K562 (cell line): ENCODE data around the gene SLC2A4RG. TPM values are rescaled to one million over a fixed set of nuclear protein-coding genes. Genes with fewer than 3 reads are reported as not detected.

Experiments
- ARID3B ChIP-seq: fragments of 250-450 bp; sonication (Bioruptor Pico); IDR thresholded peaks from 2 replicates; pipeline ENCODE4 v1.4.0; 2020; ENCODE audit warnings: borderline replicate concordance
- DEAF1 ChIP-seq: fragments of 450-650 bp; formaldehyde crosslinking; IDR thresholded peaks from 2 replicates; pipeline ENCODE4 v1.4.0; 2020; ENCODE audit warnings: mild to moderate bottlenecking, moderate library complexity
- DPF2 ChIP-seq: fragments of 450-650 bp; IDR thresholded peaks from 2 replicates; pipeline ENCODE4 v1.6.1; 2016
- FOXJ2 ChIP-seq: fragments of 200-800 bp; sonication (Bioruptor generic); IDR thresholded peaks from 2 replicates; pipeline ENCODE4 v1.6.1; 2016; ENCODE audit warnings: missing genetic modification characterization, missing compliant biosample characterization
- FUS ChIP-seq: fragments of 200-400 bp; formaldehyde crosslinking; optimal IDR thresholded peaks from 2 replicates; pipeline ENCODE3; 2017; ENCODE audit warnings: low read depth, low read length
- GTF2F1 ChIP-seq: IDR thresholded peaks from 2 replicates; pipeline ENCODE4 v1.6.1; 2011; ENCODE audit warnings: low read depth, low read length, improper control_type of control experiment
- HOMEZ ChIP-seq: fragments of 250-450 bp; sonication (Bioruptor Pico); IDR thresholded peaks from 2 replicates; pipeline ENCODE4 v1.4.0; 2020; ENCODE audit warnings: mild to moderate bottlenecking, moderate library complexity
- KLF1 ChIP-seq: fragments of 450-650 bp; IDR thresholded peaks from 2 replicates; pipeline ENCODE4 v1.6.1; 2016; ENCODE audit warnings: missing genetic modification characterization, missing compliant biosample characterization
- LCOR ChIP-seq: sonication (generic); formaldehyde crosslinking; IDR thresholded peaks from 2 replicates; pipeline ENCODE4 v1.8.0; 2022; ENCODE audit warnings: mild to moderate bottlenecking, missing genetic modification reagents
- NBN ChIP-seq: fragments of 450-650 bp; IDR thresholded peaks from 2 replicates; pipeline ENCODE4 v1.6.1; 2016; ENCODE audit warnings: low read depth, mild to moderate bottlenecking
- POLR2G ChIP-seq: fragments of 200-400 bp; formaldehyde crosslinking; IDR thresholded peaks from 2 replicates; pipeline ENCODE4 v1.6.1; 2017; ENCODE audit warnings: low read depth, mild to moderate bottlenecking, antibody characterized with exemption, low read length, moderate library complexity
- PTRF ChIP-seq: fragments of 450-650 bp; IDR thresholded peaks from 2 replicates; pipeline ENCODE4 v1.6.1; 2016; ENCODE audit warnings: mild to moderate bottlenecking, missing genetic modification characterization, missing compliant biosample characterization
- RAD21 ChIP-seq, 2 experiments: fragments of 250-450 bp in 1 of 2; fragments of 450-650 bp in 1 of 2; sonication (Bioruptor Pico) in 1 of 2; formaldehyde crosslinking in 1 of 2; IDR thresholded peaks in 1 of 2; conservative IDR thresholded peaks in 1 of 2; 2 replicates each; pipeline versions ENCODE4 v1.4.0 to v1.8.0; 2020 to 2022; ENCODE audit warnings: mild to moderate bottlenecking in 2 of 2, moderate library complexity in 1 of 2
- RBM15 ChIP-seq: fragments of 200-400 bp; formaldehyde crosslinking; IDR thresholded peaks from 2 replicates; pipeline ENCODE4 v1.6.1; 2018; ENCODE audit warnings: mild to moderate bottlenecking, low read length, moderate library complexity; ENCODE audit not compliant: insufficient read depth
- SNRNP70 ChIP-seq: fragments of 200-400 bp; formaldehyde crosslinking; optimal IDR thresholded peaks from 2 replicates; pipeline ENCODE3; 2017; ENCODE audit warnings: low read depth, low read length
- TARDBP ChIP-seq: fragments of 450-650 bp; IDR thresholded peaks from 2 replicates; pipeline ENCODE4 v1.6.1; 2016
- TCF15 ChIP-seq: fragments of 250-450 bp; sonication (Bioruptor Pico); IDR thresholded peaks from 2 replicates; pipeline ENCODE4 v1.8.0; 2022; ENCODE audit warnings: moderate library complexity, mild to moderate bottlenecking, inconsistent platforms
- U2AF1 ChIP-seq: fragments of 200-400 bp; formaldehyde crosslinking; optimal IDR thresholded peaks from 2 replicates; pipeline ENCODE3; 2017; ENCODE audit warnings: mild to moderate bottlenecking, low read depth, low read length, moderate library complexity
- XRCC4 ChIP-seq: IDR thresholded peaks from one replicate; pipeline ENCODE4 v1.6.1; 2011; ENCODE audit not compliant: insufficient read depth, insufficient read length; ENCODE audit errors: extremely low read depth
- XRCC5 ChIP-seq: fragments of 200-400 bp; formaldehyde crosslinking; IDR thresholded peaks from 2 replicates; pipeline ENCODE4 v1.6.1; 2017; ENCODE audit warnings: low read depth, mild to moderate bottlenecking, low read length
- ZNF140 ChIP-seq: fragments of 250-450 bp; sonication (Bioruptor Pico); IDR thresholded peaks from 2 replicates; pipeline ENCODE4 v1.8.0; 2021; ENCODE audit warnings: moderate library complexity, mild to moderate bottlenecking, inconsistent platforms
- ZNF408 ChIP-seq: fragments of 250-450 bp; sonication (Bioruptor Pico); IDR thresholded peaks from 2 replicates; pipeline ENCODE4 v1.4.0; 2020; ENCODE audit warnings: low read depth, mild to moderate bottlenecking, moderate library complexity
- ZNF586 ChIP-seq: fragments of 450-650 bp; formaldehyde crosslinking; conservative IDR thresholded peaks from 2 replicates; pipeline ENCODE4 v1.4.0; 2020; ENCODE audit warnings: mild to moderate bottlenecking, moderate library complexity
- ZNF764 ChIP-seq: fragments of 250-450 bp; sonication (Bioruptor Pico); IDR thresholded peaks from 2 replicates; pipeline ENCODE4 v1.4.0; 2020; ENCODE audit warnings: low read depth, mild to moderate bottlenecking, moderate library complexity
- ZSCAN29 ChIP-seq: fragments of 450-650 bp; IDR thresholded peaks from 2 replicates; pipeline ENCODE4 v1.6.1; 2017
- polyA plus RNA-seq, 8 experiments: library from polyadenylated mRNA; depleted of rRNA in 4 of 8; stranded (reverse) in 5 of 8; unstranded in 3 of 8; fragments of >200 nt; fragmentation: Nextera tagmentation in 2 of 8; fragmentation: Illumina TruSeq in 1 of 8; extraction: Ambion mirVana in 2 of 8; extraction: Trizol in 1 of 8; gene quantifications; 2 replicates each; pipeline versions ENCODE4 v1.2.1 to v1.2.3, GENCODE V29; 2011 to 2014; ENCODE audit warnings: inconsistent platforms in 1 of 8, missing spikeins in 1 of 8
- total RNA-seq, 7 experiments: library from RNA; depleted of rRNA in 6 of 7; stranded (reverse); fragments of >200 nt in 6 of 7; fragmentation: Illumina TruSeq in 2 of 7; extraction: Trizol in 2 of 7; gene quantifications; 2 replicates each; pipeline versions ENCODE4 v1.2.1 to v1.2.3, GENCODE V29; 2011 to 2021; ENCODE audit warnings: low replicate concordance in 1 of 7

SLC2A4RG gene
- total and polyA plus RNA-seq, 9 of the 15 experiments (the other 6 are each of a cell fraction or from before 2014, with no cell fraction given), result 0.34 to 97.3 (median 26.5) TPM

- TF ChIP-seq LCOR, result 0 out of 2 replicates have a peak, but pooled peaks have one; percentile 31
- peak; percentile 67 for TF ChIP-seq U2AF1
- no peak for TF ChIP-seq RAD21 (CRISPR knock-in tag; conservative IDR thresholded peaks at IDR 0.05 in 1 of 2, IDR thresholded peaks at IDR 0.05 in 1 of 2)
- no peak for TF ChIP-seq ZNF586 (CRISPR knock-in tag)
- TF ChIP-seq ZNF408 (CRISPR knock-in tag), result no peak
- no peak for TF ChIP-seq NBN
- TF ChIP-seq RBM15, result no peak
- peak; percentile 94 for TF ChIP-seq FUS
- TF ChIP-seq TCF15 (CRISPR knock-in tag), result no peak
- TF ChIP-seq ZNF140 (CRISPR knock-in tag), result no peak
- no peak for TF ChIP-seq FOXJ2
- no peak for TF ChIP-seq HOMEZ (CRISPR knock-in tag)
- no peak for TF ChIP-seq ZNF764 (CRISPR knock-in tag)
- TF ChIP-seq XRCC5, result no peak
- no peak for TF ChIP-seq DEAF1 (CRISPR knock-in tag)
- TF ChIP-seq SNRNP70, result peak; percentile 25
- TF ChIP-seq TARDBP, result no peak
- TF ChIP-seq PTRF (tag), result no peak
- no peak for TF ChIP-seq DPF2
- no peak for TF ChIP-seq ZSCAN29
- TF ChIP-seq XRCC4, result no peak
- TF ChIP-seq ARID3B (CRISPR knock-in tag), result no peak
- peak; percentile 81 for TF ChIP-seq POLR2G
- no peak for TF ChIP-seq KLF1 (tag)
- TF ChIP-seq GTF2F1, result no peak
These were observed 42.8 kb upstream of the SLC2A4RG start, which contains the start of gene TNFRSF6B (continued) for GRCh38 chr20:63696628-63697356.
